Measurements from ENCODE around the gene TLK2. TPM values are rescaled to one million over a fixed set of nuclear protein-coding genes. Genes with fewer than 3 reads are reported as not detected.
A peak's percentile ranks its signal among the peaks of the same experiment; 100 is the strongest.
"Not testable (repeated sequence)": the region's sequence is repeated elsewhere in the genome, so short reads cannot be mapped to it uniquely, and the experiment has no call there.

Gene TLK2
- total and polyA plus RNA-seq, 2 experiments from 2014 or later, result 19.6 to 56.1 TPM

GRCh38 chr17:62601471-62601870 is 122.8 kb downstream of the TLK2 start:
- TF ChIP-seq NANOG (IDR thresholded peaks at IDR 0.05; ENCODE audit: borderline replicate concordance) (no peak), CTCF (conservative IDR thresholded peaks at IDR 0.05; ENCODE audit: low read depth in 2 of 2) (peak in 1 of 2 experiments; percentile 22; a peak in 1 of 4 replicates)
- H3K4me3 ChIP-seq, result no peak overlapping the region
- peaks cover 8% of the 10 kb centered on the region; the same call in 1 of the 2 replicates for H4K20me1 ChIP-seq (replicated peaks; ENCODE audit: insufficient read depth)
- no peaks in the 10 kb centered on the region for H3F3A ChIP-seq (replicated peaks; ENCODE audit: low read depth)
- H3K27me3 ChIP-seq (ENCODE audit: insufficient read depth), result no peaks in the 10 kb centered on the region
- H3K36me3 ChIP-seq (ENCODE audit: insufficient read depth), result peaks cover 16% of the 10 kb centered on the region
- Mint-ChIP-seq H3K9me3 (peaks cover 6% of the 10 kb centered on the region; the same call in 2 of the 3 replicates), H3K27ac (no peak overlapping the region), H3K36me3 (ENCODE audit: low read depth) (peaks cover 55% of the 10 kb centered on the region), H3K27me3 (ENCODE audit: insufficient read depth, low read depth, poor library complexity) (no peaks in the 10 kb centered on the region), H3K4me3 (no peak overlapping the region), H3K4me1 (no peaks in the 10 kb centered on the region)
- H3K79me2 ChIP-seq (replicated peaks; ENCODE audit: insufficient read depth), result 0 out of 2 replicates have a peak, but pooled peaks cover 3% of the 10 kb centered on the region
- no peak for ATAC-seq
- no peak for DNase-seq (ENCODE audit: low spot score)
- no peak overlapping the region for H3K27ac ChIP-seq (ENCODE audit: low read depth)
- H3K4me2 ChIP-seq, result no peak overlapping the region
- H2AFZ ChIP-seq, result no peak overlapping the region
- H3K9me2 ChIP-seq (ENCODE audit: insufficient read depth), result no peaks in the 10 kb centered on the region
- no peaks in the 10 kb centered on the region for H3K4me1 ChIP-seq (ENCODE audit: insufficient read depth)

- H3K27me3 Mint-ChIP-seq (ENCODE audit: insufficient read depth, low read depth, poor library complexity); H3K4me3 ChIP-seq; H3K79me2 ChIP-seq (replicated peaks; ENCODE audit: insufficient read depth); H2AFZ ChIP-seq; ATAC-seq; H3K4me1 ChIP-seq (ENCODE audit: insufficient read depth); H3K9me2 ChIP-seq (ENCODE audit: insufficient read depth); H4K20me1 ChIP-seq (replicated peaks; ENCODE audit: insufficient read depth); H3K27ac Mint-ChIP-seq; DNase-seq (ENCODE audit: low spot score); H3K4me2 ChIP-seq; H3K4me1 Mint-ChIP-seq; H3K9me3 Mint-ChIP-seq; H3K4me3 Mint-ChIP-seq; H3K27ac ChIP-seq (ENCODE audit: low read depth); H3F3A ChIP-seq (replicated peaks; ENCODE audit: low read depth); H3K27me3 ChIP-seq (ENCODE audit: insufficient read depth): not testable (repeated sequence)
- H3K36me3 Mint-ChIP-seq (ENCODE audit: low read depth), result peaks cover 53% of the 10 kb centered on the region
- H3K36me3 ChIP-seq (ENCODE audit: insufficient read depth), result peaks cover 29% of the 10 kb centered on the region
Observed at GRCh38 chr17:62603783-62604182, 125.2 kb downstream of the TLK2 start.

- Mint-ChIP-seq H3K4me1 (no peaks in the 10 kb centered on the region), H3K4me3 (no peak overlapping the region), H3K9me3 (no peaks in the 10 kb centered on the region), H3K27ac (no peak overlapping the region), H3K27me3 (ENCODE audit: insufficient read depth, low read depth, poor library complexity) (no peaks in the 10 kb centered on the region), H3K36me3 (ENCODE audit: low read depth) (peaks cover 56% of the 10 kb centered on the region)
- Histone ChIP-seq H3K4me1 (ENCODE audit: insufficient read depth) (no peaks in the 10 kb centered on the region), H2AFZ (no peak overlapping the region), H3K27me3 (ENCODE audit: insufficient read depth) (no peaks in the 10 kb centered on the region), H4K20me1 (replicated peaks; ENCODE audit: insufficient read depth) (no peaks in the 10 kb centered on the region; the same call in 1 of the 2 replicates), H3K27ac (ENCODE audit: low read depth) (no peak overlapping the region), H3F3A (replicated peaks; ENCODE audit: low read depth) (0 out of 2 replicates have a peak, but pooled peaks cover 3% of the 10 kb centered on the region), H3K79me2 (replicated peaks; ENCODE audit: insufficient read depth) (peaks cover 3% of the 10 kb centered on the region; the same call in 1 of the 2 replicates), H3K4me3 (no peak overlapping the region), H3K9me2 (ENCODE audit: insufficient read depth) (no peaks in the 10 kb centered on the region), H3K4me2 (no peak overlapping the region), H3K36me3 (ENCODE audit: insufficient read depth) (peaks cover 30% of the 10 kb centered on the region)
- DNase-seq (ENCODE audit: low spot score), result no peak
- ATAC-seq, result no peak
- no peak for TF ChIP-seq REST (IDR thresholded peaks at IDR 0.05; ENCODE audit: unreplicated experiment)
- no peak for TF ChIP-seq NANOG (IDR thresholded peaks at IDR 0.05; ENCODE audit: borderline replicate concordance)
- no peak for TF ChIP-seq ETS1 (IDR thresholded peaks at IDR 0.05)
- no peak for TF ChIP-seq JUNB (IDR thresholded peaks at IDR 0.05; ENCODE audit: unreplicated experiment)
- TF ChIP-seq CREB1 (CRISPR knock-in tag; IDR thresholded peaks at IDR 0.05; ENCODE audit: low read depth), result no peak
- no peak for TF ChIP-seq EZH2phosphoT487 (IDR thresholded peaks at IDR 0.05; ENCODE audit: unreplicated experiment)
- no peak for TF ChIP-seq STAT1 (IDR thresholded peaks at IDR 0.05; ENCODE audit: unreplicated experiment)
- no peak for TF ChIP-seq EZH2 (IDR thresholded peaks at IDR 0.05; ENCODE audit: low read depth, unreplicated experiment)
Observed at GRCh38 chr17:62605588-62605987, 127.0 kb downstream of the TLK2 start.
